Measurements from ENCODE around the gene CDV3.
A peak's percentile ranks its signal among the peaks of the same experiment; 100 is the strongest.

The CDV3 gene

DNA sequence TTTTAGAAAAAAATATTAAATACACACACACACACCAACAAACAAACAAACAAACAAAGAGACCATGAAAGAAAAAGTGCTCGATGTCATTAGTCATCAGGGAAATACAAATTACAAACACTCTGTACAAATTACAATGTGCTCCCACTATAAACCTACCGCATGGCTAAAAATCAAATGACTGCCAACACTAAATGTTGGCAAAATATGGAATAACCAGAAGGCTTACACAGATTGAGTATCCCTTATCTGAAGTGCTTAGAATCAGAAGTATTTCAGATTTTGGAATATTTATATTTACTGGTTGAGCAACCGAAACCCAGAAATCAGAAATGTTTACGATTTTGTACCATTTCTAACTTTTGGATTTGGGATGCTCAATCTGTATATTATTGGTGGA is 33.4 kb downstream of the CDV3 start:
- no peak for DNase-seq (ENCODE audit: low spot score)

DNA sequence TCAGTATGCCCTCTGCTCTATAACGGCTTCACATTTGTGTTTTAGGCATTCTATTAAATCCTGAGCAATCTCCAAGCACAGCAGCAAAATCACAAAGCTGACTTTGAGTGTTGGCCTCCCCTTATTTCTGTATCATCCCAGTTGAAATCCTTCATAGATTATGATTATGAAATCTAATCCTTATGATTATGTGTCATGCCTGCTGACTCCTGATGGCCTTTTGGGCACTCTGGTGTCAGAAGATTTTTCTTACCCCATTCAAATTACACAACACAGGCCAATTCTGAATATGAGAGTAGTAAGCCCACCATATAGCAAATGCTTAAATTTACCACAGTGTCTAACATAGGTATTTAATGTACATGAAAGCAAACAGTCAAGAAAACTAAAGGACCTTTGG is 34.3 kb downstream of the CDV3 start:
- DNase-seq (ENCODE audit: low spot score), result no peak

DNA sequence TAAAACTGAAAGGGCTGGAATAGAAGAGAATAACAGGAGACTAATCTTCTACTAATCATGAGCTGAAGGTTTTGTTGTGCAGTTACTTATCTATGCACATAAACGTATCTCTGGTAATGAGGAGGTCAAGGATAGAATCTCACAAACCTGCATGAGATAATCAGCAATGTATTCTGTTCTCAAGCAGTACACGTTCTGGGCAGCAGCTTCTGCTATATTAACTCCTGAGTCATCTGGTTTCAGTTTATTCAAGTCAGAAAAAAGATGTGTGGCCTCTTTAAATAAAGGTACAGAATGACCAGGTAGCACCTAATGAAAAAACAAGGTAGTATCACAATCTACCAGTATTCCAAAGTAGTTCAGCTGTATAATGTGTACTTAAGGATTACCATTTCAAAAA is 34.9 kb downstream of the CDV3 start:
- DNase-seq (ENCODE audit: low spot score), result no peak

DNA sequence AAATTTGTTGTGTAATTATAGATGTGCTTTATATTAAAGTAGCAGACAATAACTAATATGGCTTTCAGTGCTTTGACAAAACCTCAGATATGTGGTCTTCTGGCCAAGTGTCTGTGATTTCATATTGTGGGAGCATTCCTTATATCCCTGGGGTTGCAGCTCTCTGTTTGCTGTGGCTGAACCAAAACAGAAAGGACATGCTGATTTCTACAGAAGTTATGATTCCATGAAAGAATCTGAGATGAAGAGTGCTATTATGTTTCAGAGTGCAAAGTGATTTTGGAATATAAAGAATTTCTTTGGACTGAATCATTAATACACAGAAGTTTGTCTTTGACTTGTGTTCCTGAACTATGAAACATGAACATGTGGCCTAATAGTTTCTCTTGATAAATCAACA is 36.5 kb downstream of the CDV3 start:
- DNase-seq (ENCODE audit: low spot score), result peak; percentile 17

DNA sequence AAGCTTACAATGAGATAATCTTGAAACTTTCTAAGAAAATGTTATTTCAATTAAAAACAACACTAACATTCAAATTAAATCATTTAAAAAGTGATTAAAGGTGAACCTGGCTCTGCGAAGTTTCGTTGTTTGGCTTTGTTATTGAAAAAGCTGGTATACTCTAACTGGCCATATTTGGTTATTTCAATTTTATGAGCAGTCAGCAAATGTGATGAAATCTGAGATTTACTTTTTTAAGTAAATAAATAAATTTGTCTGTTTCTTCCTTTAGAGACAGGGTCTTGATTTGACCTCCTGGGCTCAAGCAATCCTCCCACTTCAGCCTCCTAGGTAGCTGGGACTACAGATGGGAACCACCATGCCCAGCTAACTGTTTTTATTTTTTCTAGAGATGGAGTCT is 38.0 kb downstream of the CDV3 start:
- DNase-seq (ENCODE audit: low spot score), result no peak

DNA sequence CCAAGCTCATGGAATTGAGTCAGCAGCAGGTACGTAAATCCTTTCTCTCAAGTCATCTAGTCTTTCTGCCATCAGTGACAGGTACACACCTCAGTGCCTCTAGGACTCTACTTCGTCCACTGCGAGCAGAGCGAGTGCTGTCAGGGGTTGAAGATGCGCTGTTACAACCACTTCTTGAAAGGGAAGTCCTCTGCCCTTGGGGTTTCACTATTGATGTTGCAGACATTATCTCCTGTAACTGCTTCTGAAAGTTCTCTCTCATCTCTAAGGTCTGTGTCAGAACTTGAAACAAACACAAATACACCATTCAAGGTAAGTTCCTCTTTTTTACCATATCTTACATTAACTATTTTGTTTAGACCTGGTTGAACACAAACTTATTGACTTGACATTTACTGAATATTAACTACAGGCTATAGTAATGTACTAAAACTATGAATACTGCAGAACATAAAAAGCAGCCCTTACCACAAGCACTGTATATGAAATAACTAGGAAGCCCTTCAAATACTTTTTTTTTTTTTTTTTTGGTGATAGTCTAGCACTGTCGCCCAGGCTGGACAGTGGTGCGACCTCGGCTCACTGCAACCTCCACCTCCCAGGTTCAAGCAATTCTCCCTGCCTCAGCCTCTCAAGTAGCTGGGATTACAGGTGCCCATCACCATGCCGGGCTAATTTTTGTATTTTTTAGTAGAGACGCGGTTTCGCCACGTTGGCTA is 46.7 kb downstream of the CDV3 start:
- DNase-seq (ENCODE audit: low spot score), result no peak

DNA sequence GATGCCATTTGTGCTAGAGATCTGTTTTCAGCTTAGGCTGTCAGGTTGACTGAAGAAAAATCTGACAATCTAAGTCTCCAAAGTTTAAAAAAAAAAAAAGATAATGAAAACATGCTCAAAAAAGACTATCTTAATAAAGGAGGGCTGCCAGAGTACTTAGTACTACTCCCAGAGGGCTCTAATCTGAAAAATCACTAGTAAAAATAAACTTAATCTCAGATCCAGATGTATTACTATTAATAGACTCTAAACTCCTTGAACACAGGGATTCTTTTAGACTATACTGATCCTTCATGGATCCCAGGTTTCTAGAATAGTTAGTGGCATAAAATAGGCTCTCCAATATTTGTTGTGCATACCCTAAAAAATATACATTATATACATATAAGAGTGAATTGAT is 54.3 kb downstream of the CDV3 start:
- no peak for DNase-seq (ENCODE audit: low spot score)

DNA sequence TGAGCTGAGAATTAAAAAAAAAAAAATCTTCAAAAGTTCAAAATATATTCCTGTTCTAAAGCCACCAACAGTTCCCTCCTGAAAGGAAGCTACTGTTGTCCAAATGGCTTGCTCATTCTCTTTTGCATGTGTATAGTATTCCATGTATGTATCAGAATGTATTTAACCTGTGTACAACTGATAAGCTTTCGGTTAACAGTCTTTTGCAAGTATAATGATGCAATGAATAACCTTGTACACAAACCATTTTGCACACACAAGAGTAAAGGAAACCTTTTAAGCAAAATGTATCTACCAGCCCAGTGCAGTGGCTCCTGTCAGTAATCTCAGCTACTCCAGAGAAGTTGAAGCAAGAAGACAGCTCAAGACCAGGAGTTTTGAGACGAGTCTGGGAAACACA is 55.7 kb downstream of the CDV3 start:
- DNase-seq (ENCODE audit: low spot score), result no peak

DNA sequence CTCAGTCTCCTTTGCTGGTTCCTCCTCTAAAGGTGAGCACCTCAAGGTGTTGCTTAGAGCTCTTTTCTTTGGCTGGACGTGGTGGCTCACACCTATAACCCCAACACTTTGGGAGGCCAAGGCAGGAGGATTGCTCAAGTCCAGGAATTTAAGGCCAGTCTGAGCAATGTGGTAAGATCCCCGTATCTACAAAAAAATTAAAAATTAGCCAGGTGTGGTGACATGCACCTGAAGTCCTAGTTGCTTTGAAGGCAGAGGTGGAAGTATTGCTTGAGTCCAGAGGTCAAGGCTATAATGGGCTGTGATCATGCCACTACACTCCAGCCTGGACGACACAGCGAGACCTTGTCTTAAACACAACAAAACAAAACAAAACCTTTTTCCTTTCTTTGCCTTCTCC is 60.0 kb downstream of the CDV3 start:
- no peak for DNase-seq (ENCODE audit: low spot score)
